AG04449 (cell line): ENCODE measurements around the gene RPS6KL1.

Experiments used
- CTCF ChIA-PET: fragments of 350-600 bp; formaldehyde crosslinking; extraction: SDS; loops from one replicate; lab custom pipeline; 2021; ENCODE audit warnings: antibody characterized with exemption; lab: Yijun Ruan, JAX
- POLR2A ChIA-PET: fragments of 400-600, 350-600 bp; formaldehyde crosslinking; extraction: SDS; loops from one replicate; lab custom pipeline; 2020; ENCODE audit warnings: antibody characterized with exemption, inconsistent platforms; lab: Yijun Ruan, JAX
- DNase-seq: peaks from one replicate; pipeline ENCODE4 v3.0.0-alpha.2; 2010; ENCODE audit warnings: low read depth, low spot score
- H3K4me3 ChIP-seq: 2 replicates; pipeline ENCODE4 v1.5.1; 2011; ENCODE audit warnings: low read depth, mild to moderate bottlenecking, control low read depth, low read length
- TF ChIP-seq, protein P1 (sequence below): IDR thresholded peaks from one replicate; pipeline ENCODE4 v1.5.1; 2011; ENCODE audit warnings: mild to moderate bottlenecking, moderate library complexity, low read length, control low read depth, inconsistent platforms; ENCODE audit not compliant: insufficient read depth; ENCODE audit errors: missing control alignments

Gene RPS6KL1

DNA sequence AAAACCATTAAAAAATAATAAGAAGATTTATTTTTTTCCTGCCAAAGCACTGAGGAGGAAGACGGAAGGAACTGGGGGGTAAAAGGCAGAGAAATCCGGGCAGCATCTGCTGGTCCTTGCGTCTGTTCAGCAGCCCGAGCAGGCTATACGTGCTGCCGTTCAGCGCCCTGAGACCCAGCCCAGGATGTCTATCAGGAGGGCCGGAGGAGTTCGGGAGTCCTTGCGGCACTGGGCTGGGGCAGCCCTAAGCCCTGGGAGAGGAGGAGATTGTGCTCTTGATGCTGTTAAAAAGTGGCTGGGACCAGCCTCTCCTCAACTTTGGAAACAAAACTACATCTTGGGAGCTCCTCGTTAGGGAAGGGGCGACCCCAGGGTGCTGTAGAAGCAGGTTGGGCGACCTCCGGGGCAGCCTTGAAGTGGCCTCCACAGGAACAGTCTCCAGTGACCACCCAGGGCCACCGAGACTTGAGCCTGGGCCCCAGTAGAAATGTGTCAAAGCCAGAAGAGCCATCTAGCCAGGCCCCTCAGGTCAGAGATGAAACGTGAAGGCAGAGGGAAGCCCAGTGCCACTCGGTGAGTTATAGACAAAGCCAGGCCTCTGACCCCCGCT is 18.0 kb upstream of the RPS6KL1 start:
- CTCF ChIA-PET = interaction anchor here (0.6 to 7.0 kb wide), 8 partner anchors 9 to 332 kb away, joined by 3 to 64 read pairs (median 4); partner anchors contain the start of genes DLST and PGF
- H3K4me3 ChIP-seq = no peak overlapping the region
- no peak for DNase-seq
- TF ChIP-seq, protein P1, sequence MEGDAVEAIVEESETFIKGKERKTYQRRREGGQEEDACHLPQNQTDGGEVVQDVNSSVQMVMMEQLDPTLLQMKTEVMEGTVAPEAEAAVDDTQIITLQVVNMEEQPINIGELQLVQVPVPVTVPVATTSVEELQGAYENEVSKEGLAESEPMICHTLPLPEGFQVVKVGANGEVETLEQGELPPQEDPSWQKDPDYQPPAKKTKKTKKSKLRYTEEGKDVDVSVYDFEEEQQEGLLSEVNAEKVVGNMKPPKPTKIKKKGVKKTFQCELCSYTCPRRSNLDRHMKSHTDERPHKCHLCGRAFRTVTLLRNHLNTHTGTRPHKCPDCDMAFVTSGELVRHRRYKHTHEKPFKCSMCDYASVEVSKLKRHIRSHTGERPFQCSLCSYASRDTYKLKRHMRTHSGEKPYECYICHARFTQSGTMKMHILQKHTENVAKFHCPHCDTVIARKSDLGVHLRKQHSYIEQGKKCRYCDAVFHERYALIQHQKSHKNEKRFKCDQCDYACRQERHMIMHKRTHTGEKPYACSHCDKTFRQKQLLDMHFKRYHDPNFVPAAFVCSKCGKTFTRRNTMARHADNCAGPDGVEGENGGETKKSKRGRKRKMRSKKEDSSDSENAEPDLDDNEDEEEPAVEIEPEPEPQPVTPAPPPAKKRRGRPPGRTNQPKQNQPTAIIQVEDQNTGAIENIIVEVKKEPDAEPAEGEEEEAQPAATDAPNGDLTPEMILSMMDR = no peak
- POLR2A ChIA-PET = no interaction called here

DNA sequence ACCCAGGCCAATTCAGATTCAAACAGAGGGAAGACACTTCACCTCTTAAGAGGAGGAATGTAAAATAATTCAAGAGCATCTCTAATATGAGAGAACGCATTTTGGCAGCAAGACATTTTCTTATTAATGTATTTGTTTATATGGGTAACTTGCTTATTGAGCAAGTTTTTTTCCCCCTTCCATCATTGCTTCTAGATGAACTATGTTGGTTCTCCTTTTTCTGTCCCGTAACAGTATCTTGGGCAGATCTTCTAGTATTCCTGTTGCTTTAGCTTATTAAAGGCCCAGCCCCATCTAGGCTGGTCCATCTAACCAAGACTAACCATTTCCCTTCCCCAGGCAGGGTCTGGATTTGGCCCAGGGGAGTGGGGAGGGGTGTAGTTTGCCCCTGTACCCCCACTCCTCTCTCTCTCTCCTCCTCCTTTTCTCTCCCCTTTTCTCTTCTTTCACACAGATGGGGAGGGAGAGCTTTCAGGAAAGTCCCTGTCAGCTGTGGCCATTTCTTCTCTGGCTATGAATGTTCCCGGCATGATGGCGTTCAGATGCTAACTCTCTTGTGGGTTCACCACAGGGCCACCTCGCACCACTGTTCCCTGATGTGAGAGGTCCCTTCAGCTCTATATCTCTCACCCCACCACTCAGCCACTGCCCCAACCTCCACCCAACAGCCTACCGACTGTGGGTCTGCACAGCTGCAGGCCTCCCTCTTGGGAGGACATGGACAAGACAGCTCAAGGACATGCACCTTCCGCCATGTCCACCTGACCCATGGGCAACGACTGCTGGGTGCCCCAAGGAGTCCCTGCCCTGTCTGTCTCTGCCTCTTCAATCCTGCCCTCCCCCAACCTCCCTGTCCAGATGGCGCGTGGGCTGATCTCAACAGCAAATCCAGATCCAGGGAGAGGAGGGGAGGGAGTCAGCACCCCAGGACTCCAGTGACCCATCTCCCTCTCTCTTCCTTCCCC is 15.8 kb upstream of the RPS6KL1 start:
- CTCF ChIA-PET = interaction anchor here (0.9 to 3.5 kb wide), 7 partner anchors 8 to 150 kb away, joined by 3 to 18 read pairs (median 10); partner anchors contain the start of gene RPS6KL1
- POLR2A ChIA-PET = no interaction called here
- no peak overlapping the region for H3K4me3 ChIP-seq
- TF ChIP-seq, protein P1 = no peak
- no peak for DNase-seq

DNA sequence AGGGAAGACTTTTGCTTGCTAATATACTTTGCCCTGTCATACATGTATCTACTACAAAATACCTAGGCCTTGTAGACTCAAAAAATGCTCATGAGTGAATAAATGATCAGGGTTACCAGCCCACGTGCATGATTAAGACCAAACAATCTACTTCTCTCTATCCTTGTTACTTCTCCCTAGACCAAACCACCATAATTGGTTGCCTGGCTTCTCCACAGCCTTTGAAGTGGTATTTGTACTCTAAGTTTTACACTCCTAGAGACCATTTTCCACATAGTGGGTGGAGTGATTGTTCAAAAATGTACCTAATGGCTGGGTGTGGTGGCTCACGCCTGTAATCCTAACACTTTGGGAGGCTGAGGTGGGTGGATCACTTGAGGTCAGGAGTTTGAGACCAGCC is 14.1 kb upstream of the RPS6KL1 start:
- ChIA-PET CTCF (interaction anchor here (1.3 to 3.5 kb wide), 5 partner anchors 8 to 151 kb away, joined by 3 to 16 read pairs (median 4); no protein-coding TSS in a partner anchor), POLR2A (no interaction called here)
- TF ChIP-seq, protein P1 = no peak
- no peak overlapping the region for H3K4me3 ChIP-seq
- no peak for DNase-seq

DNA sequence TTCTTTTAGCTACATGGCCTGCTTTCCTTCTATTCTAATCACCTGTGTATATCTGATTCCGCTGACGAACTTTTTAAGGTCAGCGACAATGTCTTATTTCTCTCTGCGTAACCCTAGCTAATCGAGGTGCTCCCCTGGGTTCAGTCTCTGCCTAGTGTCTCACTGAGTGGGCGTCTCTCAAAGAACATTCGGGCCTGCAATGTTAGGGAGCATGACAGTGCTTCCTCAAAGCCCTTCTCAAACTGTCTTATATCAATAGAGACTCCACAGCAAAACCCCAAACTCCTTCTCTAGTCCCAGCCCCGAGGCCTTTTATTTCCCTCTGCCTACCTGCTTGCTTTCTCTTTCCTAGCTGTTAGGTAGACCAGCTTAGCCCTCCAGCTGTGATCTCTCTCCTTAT is 13.7 kb upstream of the RPS6KL1 start:
- CTCF ChIA-PET = interaction anchor here (1.3 to 2.0 kb wide), 5 partner anchors 8 to 152 kb away, joined by 3 to 10 read pairs (median 4); no protein-coding TSS in a partner anchor
- POLR2A ChIA-PET = no interaction called here
- H3K4me3 ChIP-seq = no peak overlapping the region
- DNase-seq = no peak
- TF ChIP-seq, protein P1 = no peak

DNA sequence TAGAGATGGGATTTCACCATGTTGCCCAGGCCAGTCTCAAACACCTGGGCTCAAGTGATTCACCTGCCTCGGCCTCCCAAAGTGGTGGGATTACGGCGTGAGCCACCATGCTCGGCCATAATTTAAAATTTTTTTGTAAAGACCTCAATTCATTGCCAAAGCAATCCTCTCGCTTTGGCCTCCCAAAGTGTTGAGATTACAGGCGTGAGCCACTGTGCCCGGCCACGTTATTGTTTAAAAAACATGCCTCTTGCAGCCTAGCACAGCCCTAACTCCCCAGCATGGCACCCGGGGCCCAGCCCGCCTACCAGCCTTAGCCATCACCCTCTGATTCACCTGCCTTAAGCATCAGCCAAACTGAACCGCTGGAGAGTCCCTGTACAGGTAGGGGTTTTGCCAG is 13.1 kb upstream of the RPS6KL1 start:
- POLR2A ChIA-PET = no interaction called here
- CTCF ChIA-PET = interaction anchor here (1.3 to 2.0 kb wide), 5 partner anchors 9 to 152 kb away, joined by 3 to 10 read pairs (median 4); no protein-coding TSS in a partner anchor
- TF ChIP-seq, protein P1 = no peak
- no peak for DNase-seq
- no peak overlapping the region for H3K4me3 ChIP-seq

DNA sequence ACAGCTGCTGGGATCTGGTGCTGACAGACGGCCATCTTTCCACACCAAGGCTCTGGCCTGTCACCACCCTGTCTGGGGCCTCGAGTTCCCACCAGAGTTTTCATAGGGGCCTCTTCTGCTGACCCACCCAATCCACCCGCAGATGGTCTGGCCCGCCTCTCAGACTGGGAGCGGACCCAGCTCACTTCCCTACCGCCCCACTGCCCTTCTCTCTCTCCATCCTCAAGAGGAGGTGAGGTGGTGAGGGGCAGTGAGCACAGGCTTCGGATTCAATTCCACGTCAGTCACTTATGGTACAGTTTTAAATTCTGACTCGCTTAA is 12.3 kb upstream of the RPS6KL1 start:
- no peak for DNase-seq
- TF ChIP-seq, protein P1 = no peak
- ChIA-PET CTCF (interaction anchor here (0.6 to 2.2 kb wide), 4 partner anchors 11 to 153 kb away, joined by 3 to 10 read pairs (median 8); no protein-coding TSS in a partner anchor), POLR2A (no interaction called here)
- H3K4me3 ChIP-seq = no peak overlapping the region
